Neural progenitor cell (in vitro differentiated cells): ENCODE measurements around the gene GARIN5A.

ENCODE experiments used
- EZH2 ChIP-seq: fragments of 200-600 bp; sonication (generic); IDR thresholded peaks from 2 replicates; pipeline ENCODE4 v1.6.1; 2017; ENCODE audit warnings: antibody characterized with exemption, mild to moderate bottlenecking, moderate library complexity
- TF ChIP-seq, protein P1 (sequence below): fragments of 200-600 bp; sonication (generic); IDR thresholded peaks from 2 replicates; pipeline ENCODE4 v1.5.1; 2017; ENCODE audit warnings: antibody characterized with exemption, mild to moderate bottlenecking

DNA sequence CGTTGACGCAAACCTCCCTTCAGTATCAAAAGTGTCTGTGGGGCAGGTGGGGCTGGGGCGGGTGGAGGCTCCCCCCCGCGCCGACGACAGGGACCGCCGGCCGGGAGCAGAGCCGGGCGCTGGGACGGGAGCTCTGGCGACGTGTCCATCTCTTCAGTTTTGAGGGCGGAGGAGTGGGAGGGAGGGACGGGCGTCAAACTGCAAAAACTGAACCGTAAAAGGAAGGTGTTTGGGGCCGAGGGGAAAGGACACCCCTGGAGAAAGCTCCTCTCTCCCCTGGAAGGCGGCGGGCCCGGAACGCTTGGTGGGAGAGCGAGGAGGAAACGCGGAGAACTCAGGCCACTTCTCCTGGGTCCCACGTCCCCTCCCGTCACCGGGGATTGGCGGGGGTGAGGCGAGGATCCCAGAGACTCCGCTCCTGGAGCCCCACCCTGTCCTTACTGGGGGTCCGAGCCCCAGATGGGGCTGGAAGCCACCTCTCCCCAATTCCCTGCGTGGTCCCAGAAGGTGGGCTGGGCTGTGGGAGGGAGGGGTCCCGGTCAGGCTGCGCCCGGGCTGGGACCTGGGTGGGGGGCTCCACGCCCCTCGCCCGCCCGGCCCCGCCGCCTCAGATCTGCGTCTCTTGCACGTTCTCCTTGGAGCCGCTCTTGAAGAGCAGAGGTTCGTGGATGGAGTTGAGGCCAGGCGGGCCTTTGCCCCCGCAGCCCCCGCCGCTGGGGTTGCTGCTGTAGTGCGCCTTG is 40.5 kb upstream of the GARIN5A start:
- TF ChIP-seq, protein P1, sequence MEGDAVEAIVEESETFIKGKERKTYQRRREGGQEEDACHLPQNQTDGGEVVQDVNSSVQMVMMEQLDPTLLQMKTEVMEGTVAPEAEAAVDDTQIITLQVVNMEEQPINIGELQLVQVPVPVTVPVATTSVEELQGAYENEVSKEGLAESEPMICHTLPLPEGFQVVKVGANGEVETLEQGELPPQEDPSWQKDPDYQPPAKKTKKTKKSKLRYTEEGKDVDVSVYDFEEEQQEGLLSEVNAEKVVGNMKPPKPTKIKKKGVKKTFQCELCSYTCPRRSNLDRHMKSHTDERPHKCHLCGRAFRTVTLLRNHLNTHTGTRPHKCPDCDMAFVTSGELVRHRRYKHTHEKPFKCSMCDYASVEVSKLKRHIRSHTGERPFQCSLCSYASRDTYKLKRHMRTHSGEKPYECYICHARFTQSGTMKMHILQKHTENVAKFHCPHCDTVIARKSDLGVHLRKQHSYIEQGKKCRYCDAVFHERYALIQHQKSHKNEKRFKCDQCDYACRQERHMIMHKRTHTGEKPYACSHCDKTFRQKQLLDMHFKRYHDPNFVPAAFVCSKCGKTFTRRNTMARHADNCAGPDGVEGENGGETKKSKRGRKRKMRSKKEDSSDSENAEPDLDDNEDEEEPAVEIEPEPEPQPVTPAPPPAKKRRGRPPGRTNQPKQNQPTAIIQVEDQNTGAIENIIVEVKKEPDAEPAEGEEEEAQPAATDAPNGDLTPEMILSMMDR: no peak
- no peak for TF ChIP-seq EZH2
